ENCODE results near the gene NEUROD2. TPM values are rescaled to one million over a fixed set of nuclear protein-coding genes. Genes with fewer than 3 reads are reported as not detected.

NEUROD2 gene
- total and polyA plus RNA-seq, 2 of the 13 experiments (the other 11 are each of a cell fraction or from before 2014, with no cell fraction given), result not detected

DNA sequence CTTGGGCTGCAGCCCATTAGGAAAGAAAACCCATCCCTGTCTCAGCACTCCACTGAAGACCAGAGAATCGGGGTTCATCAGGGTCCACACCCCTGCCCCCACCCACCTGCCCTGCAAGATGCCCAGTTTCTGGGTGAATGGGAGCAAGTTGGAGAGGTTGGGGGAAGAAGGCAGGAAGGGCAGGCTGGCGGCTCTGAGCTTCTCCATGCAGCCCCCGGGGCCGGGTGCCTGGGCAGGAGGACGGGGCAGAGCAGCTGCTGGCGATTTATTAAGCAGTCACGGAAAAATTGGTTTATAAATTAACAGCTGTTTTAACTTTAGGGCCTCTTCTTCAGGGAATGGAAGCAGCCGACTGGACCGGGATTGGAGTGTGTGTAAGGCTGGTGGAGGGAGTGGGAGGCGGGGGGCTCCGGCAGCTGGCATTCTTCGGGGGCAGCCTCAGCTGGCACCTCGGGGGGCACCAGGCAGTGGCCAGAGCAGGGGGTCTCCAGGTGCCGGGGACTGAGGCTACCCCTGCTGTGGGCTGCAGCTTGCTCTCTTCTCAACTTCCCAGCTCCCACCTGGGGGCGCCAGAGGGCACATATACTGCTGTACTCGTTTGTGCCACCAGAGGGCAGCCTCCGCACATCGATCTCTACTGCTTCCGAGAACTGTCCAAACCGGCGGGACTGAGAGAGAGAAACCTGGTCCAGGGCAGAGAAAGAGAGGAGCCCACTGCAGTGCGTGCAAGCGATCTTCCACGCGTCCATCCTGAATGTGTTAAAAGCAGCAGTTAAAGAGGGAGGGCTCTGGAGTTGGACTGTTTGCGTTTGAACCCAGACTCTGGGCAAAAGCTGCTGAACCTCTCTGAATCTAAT lies 14.0 kb upstream of the NEUROD2 start (continued):
- TF ChIP-seq, protein P1, sequence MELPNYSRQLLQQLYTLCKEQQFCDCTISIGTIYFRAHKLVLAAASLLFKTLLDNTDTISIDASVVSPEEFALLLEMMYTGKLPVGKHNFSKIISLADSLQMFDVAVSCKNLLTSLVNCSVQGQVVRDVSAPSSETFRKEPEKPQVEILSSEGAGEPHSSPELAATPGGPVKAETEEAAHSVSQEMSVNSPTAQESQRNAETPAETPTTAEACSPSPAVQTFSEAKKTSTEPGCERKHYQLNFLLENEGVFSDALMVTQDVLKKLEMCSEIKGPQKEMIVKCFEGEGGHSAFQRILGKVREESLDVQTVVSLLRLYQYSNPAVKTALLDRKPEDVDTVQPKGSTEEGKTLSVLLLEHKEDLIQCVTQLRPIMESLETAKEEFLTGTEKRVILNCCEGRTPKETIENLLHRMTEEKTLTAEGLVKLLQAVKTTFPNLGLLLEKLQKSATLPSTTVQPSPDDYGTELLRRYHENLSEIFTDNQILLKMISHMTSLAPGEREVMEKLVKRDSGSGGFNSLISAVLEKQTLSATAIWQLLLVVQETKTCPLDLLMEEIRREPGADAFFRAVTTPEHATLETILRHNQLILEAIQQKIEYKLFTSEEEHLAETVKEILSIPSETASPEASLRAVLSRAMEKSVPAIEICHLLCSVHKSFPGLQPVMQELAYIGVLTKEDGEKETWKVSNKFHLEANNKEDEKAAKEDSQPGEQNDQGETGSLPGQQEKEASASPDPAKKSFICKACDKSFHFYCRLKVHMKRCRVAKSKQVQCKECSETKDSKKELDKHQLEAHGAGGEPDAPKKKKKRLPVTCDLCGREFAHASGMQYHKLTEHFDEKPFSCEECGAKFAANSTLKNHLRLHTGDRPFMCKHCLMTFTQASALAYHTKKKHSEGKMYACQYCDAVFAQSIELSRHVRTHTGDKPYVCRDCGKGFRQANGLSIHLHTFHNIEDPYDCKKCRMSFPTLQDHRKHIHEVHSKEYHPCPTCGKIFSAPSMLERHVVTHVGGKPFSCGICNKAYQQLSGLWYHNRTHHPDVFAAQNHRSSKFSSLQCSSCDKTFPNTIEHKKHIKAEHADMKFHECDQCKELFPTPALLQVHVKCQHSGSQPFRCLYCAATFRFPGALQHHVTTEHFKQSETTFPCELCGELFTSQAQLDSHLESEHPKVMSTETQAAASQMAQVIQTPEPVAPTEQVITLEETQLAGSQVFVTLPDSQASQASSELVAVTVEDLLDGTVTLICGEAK (IDR thresholded peaks at IDR 0.05), result no peak
- TF ChIP-seq, protein P1 (CRISPR knock-in tag; IDR thresholded peaks at IDR 0.05), result no peak
- peak; percentile 87 for TF ChIP-seq RFXANK (CRISPR knock-in tag; IDR thresholded peaks at IDR 0.05)
- TF ChIP-seq, protein P2, sequence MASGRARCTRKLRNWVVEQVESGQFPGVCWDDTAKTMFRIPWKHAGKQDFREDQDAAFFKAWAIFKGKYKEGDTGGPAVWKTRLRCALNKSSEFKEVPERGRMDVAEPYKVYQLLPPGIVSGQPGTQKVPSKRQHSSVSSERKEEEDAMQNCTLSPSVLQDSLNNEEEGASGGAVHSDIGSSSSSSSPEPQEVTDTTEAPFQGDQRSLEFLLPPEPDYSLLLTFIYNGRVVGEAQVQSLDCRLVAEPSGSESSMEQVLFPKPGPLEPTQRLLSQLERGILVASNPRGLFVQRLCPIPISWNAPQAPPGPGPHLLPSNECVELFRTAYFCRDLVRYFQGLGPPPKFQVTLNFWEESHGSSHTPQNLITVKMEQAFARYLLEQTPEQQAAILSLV (CRISPR knock-in tag; IDR thresholded peaks at IDR 0.05; ENCODE audit: borderline replicate concordance), result peak; percentile 42; the same call in 1 of the 2 replicates
- peak; percentile 62; the same call in 1 of the 2 replicates for TF ChIP-seq ISL2 (CRISPR knock-in tag; IDR thresholded peaks at IDR 0.05)
- TF ChIP-seq, protein P3, sequence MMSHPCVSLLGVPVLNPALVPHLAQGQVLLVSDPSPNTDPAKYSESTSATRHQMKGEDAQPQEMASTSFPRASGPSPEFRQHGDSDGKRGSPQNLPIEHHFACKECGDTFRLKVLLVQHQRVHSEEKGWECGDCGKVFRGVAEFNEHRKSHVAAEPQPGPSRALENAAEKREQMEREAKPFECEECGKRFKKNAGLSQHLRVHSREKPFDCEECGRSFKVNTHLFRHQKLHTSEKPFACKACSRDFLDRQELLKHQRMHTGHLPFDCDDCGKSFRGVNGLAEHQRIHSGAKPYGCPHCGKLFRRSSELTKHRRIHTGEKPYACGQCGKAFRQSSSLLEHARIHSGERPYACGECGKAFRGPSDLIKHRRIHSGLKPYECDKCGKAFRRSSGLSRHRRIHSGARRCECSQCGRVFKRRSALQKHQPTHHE (CRISPR knock-in tag; IDR thresholded peaks at IDR 0.05; ENCODE audit: borderline replicate concordance), result 0 out of 2 replicates have a peak, but pooled peaks have one; percentile 19
- peak; percentile 76; the same call in 1 of the 2 replicates for TF ChIP-seq SMAD3 (CRISPR knock-in tag; IDR thresholded peaks at IDR 0.05)
- TF ChIP-seq, protein P4, sequence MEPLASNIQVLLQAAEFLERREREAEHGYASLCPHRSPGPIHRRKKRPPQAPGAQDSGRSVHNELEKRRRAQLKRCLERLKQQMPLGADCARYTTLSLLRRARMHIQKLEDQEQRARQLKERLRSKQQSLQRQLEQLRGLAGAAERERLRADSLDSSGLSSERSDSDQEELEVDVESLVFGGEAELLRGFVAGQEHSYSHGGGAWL (CRISPR knock-in tag; IDR thresholded peaks at IDR 0.05), result peak; percentile 39; the same call in 1 of the 2 replicates
- TF ChIP-seq, protein P5, sequence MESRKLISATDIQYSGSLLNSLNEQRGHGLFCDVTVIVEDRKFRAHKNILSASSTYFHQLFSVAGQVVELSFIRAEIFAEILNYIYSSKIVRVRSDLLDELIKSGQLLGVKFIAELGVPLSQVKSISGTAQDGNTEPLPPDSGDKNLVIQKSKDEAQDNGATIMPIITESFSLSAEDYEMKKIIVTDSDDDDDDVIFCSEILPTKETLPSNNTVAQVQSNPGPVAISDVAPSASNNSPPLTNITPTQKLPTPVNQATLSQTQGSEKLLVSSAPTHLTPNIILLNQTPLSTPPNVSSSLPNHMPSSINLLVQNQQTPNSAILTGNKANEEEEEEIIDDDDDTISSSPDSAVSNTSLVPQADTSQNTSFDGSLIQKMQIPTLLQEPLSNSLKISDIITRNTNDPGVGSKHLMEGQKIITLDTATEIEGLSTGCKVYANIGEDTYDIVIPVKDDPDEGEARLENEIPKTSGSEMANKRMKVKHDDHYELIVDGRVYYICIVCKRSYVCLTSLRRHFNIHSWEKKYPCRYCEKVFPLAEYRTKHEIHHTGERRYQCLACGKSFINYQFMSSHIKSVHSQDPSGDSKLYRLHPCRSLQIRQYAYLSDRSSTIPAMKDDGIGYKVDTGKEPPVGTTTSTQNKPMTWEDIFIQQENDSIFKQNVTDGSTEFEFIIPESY (CRISPR knock-in tag; IDR thresholded peaks at IDR 0.05), result peak; percentile 87
- no peak for TF ChIP-seq TBX2 (CRISPR knock-in tag; IDR thresholded peaks at IDR 0.05; ENCODE audit: borderline replicate concordance)
- TF ChIP-seq TAF15 (IDR thresholded peaks at IDR 0.05; ENCODE audit: low read depth, low read length, poor library complexity, severe bottlenecking), result no peak
- TF ChIP-seq PAF1 (CRISPR knock-in tag; IDR thresholded peaks at IDR 0.05), result no peak
- TF ChIP-seq MBNL3 (CRISPR knock-in tag; conservative IDR thresholded peaks at IDR 0.05), result no peak

Data from HepG2 (cell line).